Spleen (tissue), 11 donors: ENCODE results near the gene NTN4. TPM values are rescaled to one million over a fixed set of nuclear protein-coding genes. Genes with fewer than 3 reads are reported as not detected.
"Not testable (repeated sequence)": the region's sequence is repeated elsewhere in the genome, so short reads cannot be mapped to it uniquely, and the experiment has no call there.

Experiments
- DNase-seq: peaks from one replicate; pipeline ENCODE4 v3.0.0-alpha.2; 2020
- H3K27ac ChIP-seq, 8 donors: fragments of 200-600 bp; sonication (generic) in 7 of 8; 1 replicate in 4 of 8; 2 replicates in 4 of 8; pipeline versions ENCODE4 v1.5.0 to v1.8.0; 2016 to 2021; ENCODE audit warnings: inconsistent platforms in 4 of 8, mild to moderate bottlenecking in 4 of 8, moderate library complexity in 1 of 8
- H3K27me3 ChIP-seq, 7 donors: fragments of 200-600 bp; sonication (generic) in 6 of 7; replicated peaks in 1 of 7; 1 replicate in 4 of 7; 2 replicates in 3 of 7; pipeline versions ENCODE4 v1.5.0 to v1.8.0; 2016 to 2021; ENCODE audit warnings: inconsistent platforms in 3 of 7, mild to moderate bottlenecking in 1 of 7
- H3K36me3 ChIP-seq, 6 donors: fragments of 200-600 bp; sonication (generic) in 5 of 6; 1 replicate in 4 of 6; 2 replicates in 2 of 6; pipeline versions ENCODE4 v1.5.0 to v1.8.0; 2016 to 2021; ENCODE audit warnings: inconsistent platforms in 2 of 6
- H3K4me1 ChIP-seq, 6 donors: fragments of 200-600 bp; sonication (generic) in 5 of 6; 1 replicate in 3 of 6; 2 replicates in 3 of 6; pipeline versions ENCODE4 v1.5.0 to v1.8.0; 2016 to 2021; ENCODE audit warnings: inconsistent platforms in 3 of 6
- H3K4me3 ChIP-seq, 8 donors: fragments of 200-600 bp; sonication (generic) in 7 of 8; 1 replicate in 4 of 8; 2 replicates in 4 of 8; pipeline versions ENCODE4 v1.5.0 to v1.8.0; 2016 to 2021; ENCODE audit warnings: inconsistent platforms in 4 of 8, mild to moderate bottlenecking in 4 of 8, moderate library complexity in 2 of 8
- H3K9me3 ChIP-seq, 8 donors: fragments of 200-600 bp; sonication (generic) in 7 of 8; 1 replicate in 4 of 8; 2 replicates in 4 of 8; pipeline versions ENCODE4 v1.5.0 to v1.8.0; 2016 to 2021; ENCODE audit warnings: inconsistent platforms in 4 of 8
- POLR2A ChIP-seq, 3 donors: fragments of 450-650 bp; IDR thresholded peaks; one replicate each; pipeline ENCODE4 v1.5.1; 2017; ENCODE audit warnings: antibody characterized with exemption in 3 of 3, mild to moderate bottlenecking in 1 of 3
- POLR2AphosphoS5 ChIP-seq, 3 donors: sonication (generic); formaldehyde crosslinking; IDR thresholded peaks; one replicate each; pipeline ENCODE4 v1.5.1; 2017; ENCODE audit warnings: antibody characterized with exemption in 3 of 3
- WGBS, 5 donors: extraction: QIAGEN DNeasy Blood & Tissue Kit in 3 of 5; methylation state at CpG; one replicate each; pipeline versions ENCODE4 v1.1.5 to v1.1.7; 2013 to 2018; 5-methylcytosine and 5-hydroxymethylcytosine counted together
- intact Hi-C: fragments of 100-400 bp; cut with DNase I; formaldehyde crosslinking; loops from one replicate; pipeline ENCODE4 v1.15.0; 2023; ENCODE audit warnings: low total_unique reads
- polyA plus RNA-seq, 3 donors: library from polyadenylated mRNA; stranded (reverse); fragments of 200-250 nt; gene quantifications; one replicate each; pipeline ENCODE4 v1.2.1, GENCODE V29; 2013
- total RNA-seq, 7 donors: library from RNA; depleted of rRNA in 3 of 7; stranded (reverse); fragments of >200 nt in 3 of 7; fragmentation: NEBNext Ultra II Directional in 4 of 7; extraction: Animal tissue kit (Norgen Biotek cat#: 25700) in 4 of 7; gene quantifications; one replicate each; pipeline versions ENCODE4 v1.1.0 to v1.2.1, GENCODE V29; 2016 to 2021
- TF ChIP-seq, protein P1 (sequence below), 11 experiments: fragments of 200-600 bp in 7 of 11; fragments of 450-650 bp in 4 of 11; sonication (generic) in 4 of 11; IDR thresholded peaks in 8 of 11; conservative IDR thresholded peaks in 3 of 11; 1 replicate in 7 of 11; 2 replicates in 4 of 11; pipeline versions ENCODE4 v1.4.0 to v1.8.0; 2016 to 2021; ENCODE audit warnings: antibody characterized with exemption in 11 of 11, inconsistent platforms in 4 of 11, mild to moderate bottlenecking in 1 of 11
- donor health status: healthy with polysubstance abuse.
- donor health status: DM: no; HTN: no; CAD: no; lungs with moderate emphysema.
- donor health status: DM: no; HTN: no; CAD: no.
- donor health status: Bipolar disorder and iron deficiency.
- donor health status: healthy.
- donor health status: DM: no; HTN: no; CAD: no.
- donor health status: DM: yes; HTN: yes; CAD: no.

NTN4 gene
- total and polyA plus RNA-seq, 10 donors, result 17.6 to 482 (median 292) TPM

DNA sequence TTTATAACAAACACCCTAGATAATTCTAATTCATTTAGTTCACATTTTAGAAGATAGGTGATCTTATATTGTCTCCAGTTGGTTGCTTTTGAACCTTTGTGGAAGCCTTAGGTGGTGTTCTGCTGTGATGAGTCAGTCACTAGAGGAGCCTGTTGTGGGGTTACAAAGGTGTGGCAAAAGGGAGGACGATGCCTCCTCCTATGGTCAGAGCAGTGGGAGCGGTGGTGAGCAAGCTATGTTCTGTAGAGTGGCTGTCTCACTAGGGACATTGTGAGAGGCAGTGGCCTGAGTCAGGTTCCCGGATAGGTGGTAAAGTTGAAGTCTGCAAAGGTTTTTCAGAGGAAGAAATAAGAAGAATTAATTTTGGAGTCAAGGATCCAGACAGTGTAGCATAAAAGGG lies 167.7 kb downstream of the NTN4 start:
- H3K9me3 ChIP-seq, result no peaks in the 10 kb centered on the region
- no peaks in the 10 kb centered on the region for H3K36me3 ChIP-seq
- no peak overlapping the region for H3K4me3 ChIP-seq
- no peak for DNase-seq
- intact Hi-C loops, result no loop called here
- no peak overlapping the region for H3K27ac ChIP-seq
- 91 to 94% (median 93%) methylated on average over 3 of the region's 3 CpGs for WGBS, 5 donors
- no peak for TF ChIP-seq POLR2A (IDR thresholded peaks at IDR 0.05)
- no peak for TF ChIP-seq POLR2AphosphoS5 (IDR thresholded peaks at IDR 0.05)
- H3K4me1 ChIP-seq, result peaks cover 0 to 15% (median 2%) of the 10 kb centered on the region in 6 donors
- H3K27me3 ChIP-seq, result no peaks in the 10 kb centered on the region

DNA sequence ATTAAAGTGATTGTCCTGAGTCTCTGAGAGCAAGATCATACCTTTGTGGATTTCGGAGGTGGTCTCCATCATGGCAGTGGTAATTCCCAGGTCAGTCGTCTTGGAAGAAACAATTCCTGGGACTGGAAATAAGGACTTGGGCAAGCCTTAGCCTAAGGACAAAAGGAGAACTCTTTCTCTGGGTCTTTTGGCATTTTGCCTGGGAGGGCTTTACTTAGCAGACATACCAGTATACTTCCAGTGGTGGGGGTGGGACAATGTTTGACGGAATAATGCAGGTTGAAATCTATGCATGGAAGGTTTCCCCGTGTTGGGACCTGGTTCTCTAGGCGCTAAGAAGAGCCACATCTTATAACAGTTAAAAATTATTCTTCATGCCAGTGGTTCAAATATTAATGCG lies 168.8 kb downstream of the NTN4 start:
- intact Hi-C loops, result no loop called here
- DNase-seq, result no peak
- H3K4me1 ChIP-seq, result peaks cover 0 to 15% (median 2%) of the 10 kb centered on the region in 6 donors
- H3K27ac ChIP-seq, result no peak overlapping the region
- 85 to 92% (median 86%) methylated on average over 6 of the region's 6 CpGs for WGBS, 5 donors
- no peaks in the 10 kb centered on the region for H3K36me3 ChIP-seq
- no peaks in the 10 kb centered on the region for H3K9me3 ChIP-seq
- H3K27me3 ChIP-seq, result no peaks in the 10 kb centered on the region
- H3K4me3 ChIP-seq, result no peak overlapping the region
- TF ChIP-seq, protein P1, sequence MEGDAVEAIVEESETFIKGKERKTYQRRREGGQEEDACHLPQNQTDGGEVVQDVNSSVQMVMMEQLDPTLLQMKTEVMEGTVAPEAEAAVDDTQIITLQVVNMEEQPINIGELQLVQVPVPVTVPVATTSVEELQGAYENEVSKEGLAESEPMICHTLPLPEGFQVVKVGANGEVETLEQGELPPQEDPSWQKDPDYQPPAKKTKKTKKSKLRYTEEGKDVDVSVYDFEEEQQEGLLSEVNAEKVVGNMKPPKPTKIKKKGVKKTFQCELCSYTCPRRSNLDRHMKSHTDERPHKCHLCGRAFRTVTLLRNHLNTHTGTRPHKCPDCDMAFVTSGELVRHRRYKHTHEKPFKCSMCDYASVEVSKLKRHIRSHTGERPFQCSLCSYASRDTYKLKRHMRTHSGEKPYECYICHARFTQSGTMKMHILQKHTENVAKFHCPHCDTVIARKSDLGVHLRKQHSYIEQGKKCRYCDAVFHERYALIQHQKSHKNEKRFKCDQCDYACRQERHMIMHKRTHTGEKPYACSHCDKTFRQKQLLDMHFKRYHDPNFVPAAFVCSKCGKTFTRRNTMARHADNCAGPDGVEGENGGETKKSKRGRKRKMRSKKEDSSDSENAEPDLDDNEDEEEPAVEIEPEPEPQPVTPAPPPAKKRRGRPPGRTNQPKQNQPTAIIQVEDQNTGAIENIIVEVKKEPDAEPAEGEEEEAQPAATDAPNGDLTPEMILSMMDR (IDR thresholded peaks at IDR 0.05 in 8 of 11, conservative IDR thresholded peaks at IDR 0.05 in 3 of 11), result no peak
- TF ChIP-seq POLR2AphosphoS5 (IDR thresholded peaks at IDR 0.05) (no peak), POLR2A (IDR thresholded peaks at IDR 0.05) (no peak)

DNA sequence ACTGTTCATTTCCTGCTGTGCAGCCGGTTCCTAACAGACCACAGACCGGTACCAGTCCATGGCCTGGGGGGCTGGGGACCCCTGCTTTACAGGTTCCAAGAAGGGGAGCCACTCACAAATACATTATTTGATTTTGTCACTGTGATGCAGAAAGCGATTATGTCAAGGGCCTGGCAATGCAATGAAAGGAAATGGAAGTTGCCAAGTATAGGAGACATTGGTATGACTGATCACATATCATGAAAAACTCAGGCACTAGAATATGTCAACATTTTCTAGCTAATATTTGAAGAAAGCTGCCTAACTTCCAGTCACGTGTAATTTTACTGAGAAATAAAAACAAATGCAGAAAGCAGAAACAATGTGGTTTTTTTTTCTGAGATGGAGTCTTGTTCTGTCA lies 170.4 kb downstream of the NTN4 start:
- Histone ChIP-seq H3K4me3 (no peak overlapping the region), H3K27me3 (no peaks in the 10 kb centered on the region), H3K36me3 (no peaks in the 10 kb centered on the region), H3K9me3 (no peaks in the 10 kb centered on the region), H3K27ac (no peak overlapping the region), H3K4me1 (peaks cover 0 to 15% (median 4%) of the 10 kb centered on the region in 6 donors)
- WGBS, 5 donors, result 60 to 71% (median 65%) methylated on average over 4 of the region's 4 CpGs
- TF ChIP-seq, protein P1 (IDR thresholded peaks at IDR 0.05 in 8 of 11, conservative IDR thresholded peaks at IDR 0.05 in 3 of 11), result no peak
- TF ChIP-seq POLR2A (IDR thresholded peaks at IDR 0.05), result no peak
- no peak for TF ChIP-seq POLR2AphosphoS5 (IDR thresholded peaks at IDR 0.05)
- intact Hi-C loops, result no loop called here
- DNase-seq, result no peak

DNA sequence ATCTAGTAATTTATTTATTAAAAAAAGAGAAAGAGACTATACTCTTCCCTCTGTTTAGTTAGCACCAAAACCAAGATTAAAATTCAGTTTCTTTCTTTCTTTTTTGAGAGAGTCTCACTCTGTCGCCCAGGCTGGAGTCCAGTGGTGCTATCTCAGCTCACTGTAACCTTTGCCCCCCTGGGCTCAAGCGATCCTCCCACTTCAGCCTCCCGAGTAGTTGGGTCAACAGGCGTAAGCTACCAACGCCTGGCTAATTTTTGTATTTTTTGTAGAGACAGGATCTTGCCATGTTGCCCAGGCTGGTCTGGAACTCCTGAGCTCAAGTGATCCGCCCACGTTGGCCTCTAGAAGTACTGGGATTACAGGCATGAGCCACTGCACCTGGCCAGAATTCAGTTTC lies 174.1 kb downstream of the NTN4 start:
- H3K9me3 ChIP-seq, H3K36me3 ChIP-seq, H3K4me3 ChIP-seq, intact Hi-C loops, H3K27me3 ChIP-seq, DNase-seq, H3K4me1 ChIP-seq, H3K27ac ChIP-seq: not testable (repeated sequence)
- WGBS, 5 donors, result 48 to 92% (median 82%) methylated on average over 2 to 7 of the region's 7 CpGs

DNA sequence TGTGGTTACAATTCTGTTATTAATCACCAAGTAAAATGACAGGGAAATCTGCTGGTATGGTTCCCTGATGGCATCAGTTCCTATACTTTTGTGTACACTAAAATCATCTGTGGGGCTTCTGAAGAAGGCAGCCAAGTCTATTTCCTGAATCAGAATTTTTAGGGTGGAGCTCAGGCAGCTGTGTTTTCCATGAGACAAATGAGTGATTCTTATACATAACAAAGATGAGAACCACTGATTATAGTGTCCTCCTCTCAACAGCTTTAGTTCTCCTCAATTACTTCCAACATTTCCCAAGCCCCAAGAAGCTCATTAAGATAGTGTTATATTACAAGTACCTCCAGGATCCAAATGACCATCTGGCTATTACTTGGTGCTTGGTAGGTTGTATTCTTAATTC lies 174.8 kb downstream of the NTN4 start:
- Histone ChIP-seq H3K4me3 (no peak overlapping the region), H3K36me3 (no peaks in the 10 kb centered on the region), H3K27me3 (no peaks in the 10 kb centered on the region), H3K9me3 (no peaks in the 10 kb centered on the region), H3K4me1 (peaks cover 0 to 4% (median 0%) of the 10 kb centered on the region in 6 donors), H3K27ac (no peak overlapping the region)
- intact Hi-C loops, result no loop called here
- no peak for DNase-seq
- TF ChIP-seq, protein P1 (IDR thresholded peaks at IDR 0.05 in 8 of 11, conservative IDR thresholded peaks at IDR 0.05 in 3 of 11), result no peak
- TF ChIP-seq POLR2AphosphoS5 (IDR thresholded peaks at IDR 0.05) (no peak), POLR2A (IDR thresholded peaks at IDR 0.05) (no peak)
